WI38 (cell line): Measurements from ENCODE around the gene AMBRA1.

Source experiments
- H3K4me3 ChIP-seq: 2 replicates; pipeline ENCODE4 v1.5.1; 2011; ENCODE audit warnings: low read depth, mild to moderate bottlenecking, control low read depth, low read length
- TF ChIP-seq, protein P1 (sequence below): IDR thresholded peaks from 2 replicates; pipeline ENCODE4 v1.5.1; 2012; ENCODE audit warnings: low read depth, mild to moderate bottlenecking, control low read depth, low read length

The AMBRA1 gene

DNA sequence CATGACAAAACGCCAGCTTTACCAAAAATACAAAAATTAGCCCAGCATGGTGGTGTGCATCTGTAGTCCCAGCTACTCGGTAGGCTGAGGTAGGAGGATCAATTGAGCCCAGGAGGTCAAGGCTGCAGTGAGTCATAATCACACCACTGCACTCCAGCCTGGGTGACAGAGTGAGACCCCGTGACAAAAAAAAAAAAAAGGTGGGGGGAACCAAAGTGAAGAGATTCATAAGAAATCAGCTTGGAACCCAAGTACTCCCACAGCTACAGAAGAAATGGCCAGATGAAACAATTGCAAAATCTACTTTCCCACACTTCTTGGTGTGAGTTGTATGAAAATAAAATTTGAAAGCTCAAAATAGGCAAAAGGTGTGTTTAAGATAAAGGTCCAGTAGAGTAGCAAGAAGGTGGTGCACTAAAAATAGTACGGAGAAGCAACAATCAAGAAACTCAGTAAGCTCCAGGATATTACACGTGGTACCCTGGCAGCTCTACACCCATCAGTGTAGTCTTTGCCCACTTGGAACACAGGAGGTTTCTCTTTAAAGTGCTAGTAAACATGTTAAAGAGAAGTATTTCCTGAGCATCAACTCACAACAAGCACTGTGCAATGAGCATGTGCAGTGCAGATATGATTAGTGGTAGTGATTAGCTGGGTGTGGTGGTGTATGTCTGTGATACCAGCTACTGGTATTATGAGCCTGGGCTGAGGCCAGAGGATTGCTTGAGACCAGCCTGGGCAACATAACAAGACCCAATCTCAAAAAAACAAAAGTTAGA is 17.9 kb upstream of the AMBRA1 start:
- no peak overlapping the region for H3K4me3 ChIP-seq
- TF ChIP-seq, protein P1, sequence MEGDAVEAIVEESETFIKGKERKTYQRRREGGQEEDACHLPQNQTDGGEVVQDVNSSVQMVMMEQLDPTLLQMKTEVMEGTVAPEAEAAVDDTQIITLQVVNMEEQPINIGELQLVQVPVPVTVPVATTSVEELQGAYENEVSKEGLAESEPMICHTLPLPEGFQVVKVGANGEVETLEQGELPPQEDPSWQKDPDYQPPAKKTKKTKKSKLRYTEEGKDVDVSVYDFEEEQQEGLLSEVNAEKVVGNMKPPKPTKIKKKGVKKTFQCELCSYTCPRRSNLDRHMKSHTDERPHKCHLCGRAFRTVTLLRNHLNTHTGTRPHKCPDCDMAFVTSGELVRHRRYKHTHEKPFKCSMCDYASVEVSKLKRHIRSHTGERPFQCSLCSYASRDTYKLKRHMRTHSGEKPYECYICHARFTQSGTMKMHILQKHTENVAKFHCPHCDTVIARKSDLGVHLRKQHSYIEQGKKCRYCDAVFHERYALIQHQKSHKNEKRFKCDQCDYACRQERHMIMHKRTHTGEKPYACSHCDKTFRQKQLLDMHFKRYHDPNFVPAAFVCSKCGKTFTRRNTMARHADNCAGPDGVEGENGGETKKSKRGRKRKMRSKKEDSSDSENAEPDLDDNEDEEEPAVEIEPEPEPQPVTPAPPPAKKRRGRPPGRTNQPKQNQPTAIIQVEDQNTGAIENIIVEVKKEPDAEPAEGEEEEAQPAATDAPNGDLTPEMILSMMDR: no peak

DNA sequence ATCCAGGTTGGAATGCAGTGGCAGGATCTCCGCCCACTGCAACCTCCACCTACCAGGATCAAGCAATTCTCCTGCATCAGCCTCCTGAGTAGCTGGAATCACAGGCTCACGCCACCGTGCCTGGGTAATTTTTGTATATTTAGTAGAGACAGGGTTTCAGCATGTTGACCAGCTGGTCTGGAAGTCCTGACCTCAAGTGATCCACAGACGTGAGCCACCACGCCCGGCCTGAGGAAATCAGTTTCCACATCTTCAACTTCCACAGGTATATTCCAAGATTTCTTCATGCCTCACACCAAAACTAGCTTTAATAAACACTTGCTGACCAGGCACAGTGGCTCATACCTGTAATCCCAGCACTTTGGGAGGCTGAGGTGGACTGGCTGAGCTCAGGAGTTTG is 15.6 kb upstream of the AMBRA1 start:
- TF ChIP-seq, protein P1: no peak
- H3K4me3 ChIP-seq: no peak overlapping the region

DNA sequence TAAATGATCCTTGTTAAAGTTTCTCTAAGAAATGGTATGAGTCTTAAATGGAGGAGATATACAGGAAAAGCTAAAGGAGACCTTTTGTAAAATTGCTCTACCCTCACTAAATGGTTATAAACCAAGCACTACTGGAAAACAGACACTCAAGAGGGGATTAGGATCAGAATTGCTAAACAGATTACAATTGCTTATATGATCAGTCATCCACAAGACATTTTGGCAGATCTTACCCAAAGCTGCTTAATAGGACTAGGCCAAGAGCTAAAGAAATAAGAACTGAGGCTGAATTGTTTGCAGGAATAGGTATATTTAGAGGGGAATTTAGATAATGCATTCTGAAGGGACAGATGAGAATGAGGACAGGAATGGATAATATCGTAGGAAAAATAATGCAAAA is 13.7 kb upstream of the AMBRA1 start:
- TF ChIP-seq, protein P1: no peak
- H3K4me3 ChIP-seq: no peak overlapping the region

DNA sequence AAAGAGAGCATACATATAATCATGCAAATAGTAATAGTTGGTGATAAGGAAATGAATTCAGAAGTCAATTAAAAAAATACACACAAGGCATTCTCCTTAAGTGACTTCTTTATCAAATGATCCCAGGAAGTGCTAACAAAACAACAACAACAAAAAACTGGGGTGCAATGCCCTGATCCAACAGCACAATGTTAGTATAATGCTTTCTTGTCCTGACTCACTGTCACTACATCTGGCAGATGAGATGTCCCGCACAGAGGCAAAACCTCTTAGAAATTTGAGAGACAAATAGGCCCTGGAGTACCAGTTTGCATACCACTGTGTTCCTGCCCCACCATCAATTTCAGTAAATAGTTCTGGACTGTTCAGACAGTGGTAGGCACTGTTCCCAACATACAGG is 11.0 kb upstream of the AMBRA1 start:
- H3K4me3 ChIP-seq: no peak overlapping the region
- TF ChIP-seq, protein P1: no peak

DNA sequence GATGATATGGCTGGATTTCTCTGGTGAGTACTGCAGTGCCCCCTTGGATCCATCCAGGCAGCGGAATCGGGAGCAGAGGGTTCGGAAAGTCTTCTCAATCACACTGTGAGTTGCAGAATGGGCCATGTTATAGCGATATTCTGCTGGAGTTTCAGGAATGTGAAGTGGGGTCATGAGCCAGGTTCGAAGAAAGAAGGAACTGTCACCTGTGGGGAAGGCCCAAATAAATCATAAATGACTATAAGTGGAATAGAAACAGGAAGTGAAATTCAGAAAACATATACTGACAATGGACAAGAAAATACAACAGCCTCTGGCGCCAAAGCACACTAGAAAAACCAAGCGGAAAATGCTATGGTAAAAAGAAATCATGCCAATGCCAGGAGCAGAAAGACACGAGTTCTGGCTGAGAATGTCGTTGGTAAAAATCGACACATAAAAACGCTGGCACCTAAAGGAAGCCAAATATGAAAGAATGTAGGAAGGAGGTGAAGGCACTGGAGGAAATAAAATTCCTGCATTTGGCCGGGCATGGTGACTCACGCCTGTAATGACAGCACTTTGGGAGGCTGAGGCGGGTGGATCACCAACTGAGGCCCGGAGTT is 10.0 kb upstream of the AMBRA1 start:
- TF ChIP-seq, protein P1: no peak
- no peak overlapping the region for H3K4me3 ChIP-seq

DNA sequence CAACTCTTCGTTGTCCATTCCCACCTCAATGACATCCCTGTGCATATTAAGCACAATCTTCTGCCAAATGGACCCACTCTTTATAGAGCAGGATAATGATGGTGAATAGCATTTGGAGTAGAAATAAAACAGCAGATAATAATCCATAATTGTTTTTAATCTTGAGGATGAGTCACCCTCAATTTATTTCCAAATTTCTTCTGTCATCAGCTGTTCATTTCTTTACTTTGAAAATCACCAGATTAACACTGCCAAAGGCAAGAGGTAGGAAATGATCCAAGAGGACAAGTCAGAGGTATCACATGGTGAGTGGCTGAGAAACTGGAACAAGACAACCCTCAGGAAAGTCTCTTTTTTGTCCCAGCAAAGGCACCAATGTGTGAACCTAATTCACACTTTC is 7.3 kb upstream of the AMBRA1 start:
- H3K4me3 ChIP-seq: no peak overlapping the region
- TF ChIP-seq, protein P1: no peak

DNA sequence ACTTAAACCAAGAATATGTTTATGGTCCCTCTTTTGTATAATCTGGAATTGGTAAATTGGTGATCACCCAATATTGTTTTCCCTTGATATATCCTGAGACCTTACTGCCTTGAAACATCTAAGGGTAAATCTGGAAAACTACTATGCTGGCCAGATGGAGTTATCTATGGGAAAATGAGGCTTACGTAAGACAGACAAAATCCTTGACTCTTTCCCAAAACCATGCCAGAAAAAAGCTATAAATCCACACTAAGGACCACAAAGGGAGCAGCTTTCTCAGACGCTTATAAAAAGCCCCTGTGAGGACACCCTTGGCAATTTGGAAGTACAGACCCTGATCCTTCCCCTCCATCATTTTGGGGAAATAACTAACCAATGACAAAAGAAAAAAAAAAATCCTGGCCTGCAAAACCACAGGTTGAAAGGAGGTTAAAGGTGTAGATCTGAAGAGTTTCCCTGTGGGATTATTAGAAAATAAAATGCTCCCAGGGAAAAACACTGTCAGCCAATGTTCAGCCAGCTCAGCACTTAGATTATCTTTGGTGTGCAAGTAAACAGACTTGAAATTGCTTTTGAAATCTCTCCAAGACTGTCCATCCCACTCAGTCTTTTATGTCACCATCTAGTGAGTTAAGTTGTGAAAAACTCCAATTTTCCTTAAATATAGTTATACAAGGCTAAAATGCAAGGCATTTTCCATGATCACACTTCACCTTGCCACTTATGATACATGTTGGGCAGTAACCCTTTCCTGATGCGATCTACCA is 6.6 kb upstream of the AMBRA1 start:
- TF ChIP-seq, protein P1: no peak
- H3K4me3 ChIP-seq: no peak overlapping the region
